ENCODE measurements around the gene PSMD9.

GRCh38 chr12:121889274-121889624 lies 659 bp downstream of the PSMD9 start:
- TF ChIP-seq, protein P1, sequence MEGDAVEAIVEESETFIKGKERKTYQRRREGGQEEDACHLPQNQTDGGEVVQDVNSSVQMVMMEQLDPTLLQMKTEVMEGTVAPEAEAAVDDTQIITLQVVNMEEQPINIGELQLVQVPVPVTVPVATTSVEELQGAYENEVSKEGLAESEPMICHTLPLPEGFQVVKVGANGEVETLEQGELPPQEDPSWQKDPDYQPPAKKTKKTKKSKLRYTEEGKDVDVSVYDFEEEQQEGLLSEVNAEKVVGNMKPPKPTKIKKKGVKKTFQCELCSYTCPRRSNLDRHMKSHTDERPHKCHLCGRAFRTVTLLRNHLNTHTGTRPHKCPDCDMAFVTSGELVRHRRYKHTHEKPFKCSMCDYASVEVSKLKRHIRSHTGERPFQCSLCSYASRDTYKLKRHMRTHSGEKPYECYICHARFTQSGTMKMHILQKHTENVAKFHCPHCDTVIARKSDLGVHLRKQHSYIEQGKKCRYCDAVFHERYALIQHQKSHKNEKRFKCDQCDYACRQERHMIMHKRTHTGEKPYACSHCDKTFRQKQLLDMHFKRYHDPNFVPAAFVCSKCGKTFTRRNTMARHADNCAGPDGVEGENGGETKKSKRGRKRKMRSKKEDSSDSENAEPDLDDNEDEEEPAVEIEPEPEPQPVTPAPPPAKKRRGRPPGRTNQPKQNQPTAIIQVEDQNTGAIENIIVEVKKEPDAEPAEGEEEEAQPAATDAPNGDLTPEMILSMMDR (IDR thresholded peaks at IDR 0.05): no peak
- no peak for TF ChIP-seq POLR2A (IDR thresholded peaks at IDR 0.05)

Measured in adrenal gland (tissue), 5 donors.